ENCODE results near the gene STX4. TPM values are rescaled to one million over a fixed set of nuclear protein-coding genes. Genes with fewer than 3 reads are reported as not detected.

Gene STX4
- total and polyA plus RNA-seq, 9 of the 15 experiments (the other 6 are each of a cell fraction or from before 2014, with no cell fraction given): 3.2 to 48.0 (median 21.5) TPM

DNA sequence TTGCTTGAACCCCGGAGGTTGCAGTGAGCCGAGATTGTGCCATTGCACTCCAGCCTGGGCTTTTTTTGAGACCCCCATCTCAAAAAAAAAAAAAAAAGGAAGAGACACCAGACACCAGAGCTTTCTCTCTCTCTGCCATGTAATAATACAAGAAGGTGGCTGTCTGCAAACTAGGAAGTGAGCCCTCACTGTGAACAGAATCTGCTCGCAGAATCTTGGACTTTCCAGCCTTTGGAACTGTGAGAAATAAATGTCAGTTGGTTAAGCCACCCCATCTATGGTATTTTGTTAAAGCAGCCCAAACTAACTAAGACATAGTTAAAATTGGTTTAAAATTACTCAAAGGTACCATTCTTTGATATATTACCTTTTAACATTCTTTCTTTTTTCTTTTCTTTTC is 12.8 kb upstream of the STX4 start:
- H3K9ac ChIP-seq (ENCODE audit: insufficient read depth in 1 of 2, low read depth in 2 of 2, low read length in 2 of 2): no peak overlapping the region
- POLR2A ChIA-PET: interaction anchor here (1.1 kb wide), 1 partner anchor 16 kb away, joined by 4 read pairs; no protein-coding TSS in a partner anchor
- BruUV-seq (replicated peaks): no TSS peak
- H3K4me3 ChIP-seq: no peak overlapping the region
- ATAC-seq: no peak
- H3K36me3 ChIP-seq (ENCODE audit: control insufficient read depth, insufficient read depth, low read length): no peaks in the 10 kb centered on the region
- H3K27ac ChIP-seq (ENCODE audit: extremely low read depth, low read depth, low read length): no peak overlapping the region
- H4K20me1 ChIP-seq (replicated peaks; ENCODE audit: control insufficient read depth, insufficient read depth, low read length): no peaks in the 10 kb centered on the region
- FAIRE-seq: no peak
- TF ChIP-seq PML (IDR thresholded peaks at IDR 0.05; ENCODE audit: low read length): no peak
- no peak for TF ChIP-seq SETDB1 (IDR thresholded peaks at IDR 0.05; ENCODE audit: low read length)
- no peak for TF ChIP-seq ELF2 (CRISPR knock-in tag; IDR thresholded peaks at IDR 0.05)
- TF ChIP-seq CC2D1A (IDR thresholded peaks at IDR 0.05): no peak
- TF ChIP-seq ZNF77 (CRISPR knock-in tag; IDR thresholded peaks at IDR 0.05): no peak
- no peak for TF ChIP-seq ZNF76 (CRISPR knock-in tag; IDR thresholded peaks at IDR 0.05; ENCODE audit: borderline replicate concordance)
- TF ChIP-seq, protein P1, sequence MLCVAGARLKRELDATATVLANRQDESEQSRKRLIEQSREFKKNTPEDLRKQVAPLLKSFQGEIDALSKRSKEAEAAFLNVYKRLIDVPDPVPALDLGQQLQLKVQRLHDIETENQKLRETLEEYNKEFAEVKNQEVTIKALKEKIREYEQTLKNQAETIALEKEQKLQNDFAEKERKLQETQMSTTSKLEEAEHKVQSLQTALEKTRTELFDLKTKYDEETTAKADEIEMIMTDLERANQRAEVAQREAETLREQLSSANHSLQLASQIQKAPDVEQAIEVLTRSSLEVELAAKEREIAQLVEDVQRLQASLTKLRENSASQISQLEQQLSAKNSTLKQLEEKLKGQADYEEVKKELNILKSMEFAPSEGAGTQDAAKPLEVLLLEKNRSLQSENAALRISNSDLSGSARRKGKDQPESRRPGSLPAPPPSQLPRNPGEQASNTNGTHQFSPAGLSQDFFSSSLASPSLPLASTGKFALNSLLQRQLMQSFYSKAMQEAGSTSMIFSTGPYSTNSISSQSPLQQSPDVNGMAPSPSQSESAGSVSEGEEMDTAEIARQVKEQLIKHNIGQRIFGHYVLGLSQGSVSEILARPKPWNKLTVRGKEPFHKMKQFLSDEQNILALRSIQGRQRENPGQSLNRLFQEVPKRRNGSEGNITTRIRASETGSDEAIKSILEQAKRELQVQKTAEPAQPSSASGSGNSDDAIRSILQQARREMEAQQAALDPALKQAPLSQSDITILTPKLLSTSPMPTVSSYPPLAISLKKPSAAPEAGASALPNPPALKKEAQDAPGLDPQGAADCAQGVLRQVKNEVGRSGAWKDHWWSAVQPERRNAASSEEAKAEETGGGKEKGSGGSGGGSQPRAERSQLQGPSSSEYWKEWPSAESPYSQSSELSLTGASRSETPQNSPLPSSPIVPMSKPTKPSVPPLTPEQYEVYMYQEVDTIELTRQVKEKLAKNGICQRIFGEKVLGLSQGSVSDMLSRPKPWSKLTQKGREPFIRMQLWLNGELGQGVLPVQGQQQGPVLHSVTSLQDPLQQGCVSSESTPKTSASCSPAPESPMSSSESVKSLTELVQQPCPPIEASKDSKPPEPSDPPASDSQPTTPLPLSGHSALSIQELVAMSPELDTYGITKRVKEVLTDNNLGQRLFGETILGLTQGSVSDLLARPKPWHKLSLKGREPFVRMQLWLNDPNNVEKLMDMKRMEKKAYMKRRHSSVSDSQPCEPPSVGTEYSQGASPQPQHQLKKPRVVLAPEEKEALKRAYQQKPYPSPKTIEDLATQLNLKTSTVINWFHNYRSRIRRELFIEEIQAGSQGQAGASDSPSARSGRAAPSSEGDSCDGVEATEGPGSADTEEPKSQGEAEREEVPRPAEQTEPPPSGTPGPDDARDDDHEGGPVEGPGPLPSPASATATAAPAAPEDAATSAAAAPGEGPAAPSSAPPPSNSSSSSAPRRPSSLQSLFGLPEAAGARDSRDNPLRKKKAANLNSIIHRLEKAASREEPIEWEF (CRISPR knock-in tag; IDR thresholded peaks at IDR 0.05): no peak
- TF ChIP-seq TBP (optimal IDR thresholded peaks at IDR 0.05; ENCODE audit: low read depth, low read length): no peak
- TF ChIP-seq, protein P2, sequence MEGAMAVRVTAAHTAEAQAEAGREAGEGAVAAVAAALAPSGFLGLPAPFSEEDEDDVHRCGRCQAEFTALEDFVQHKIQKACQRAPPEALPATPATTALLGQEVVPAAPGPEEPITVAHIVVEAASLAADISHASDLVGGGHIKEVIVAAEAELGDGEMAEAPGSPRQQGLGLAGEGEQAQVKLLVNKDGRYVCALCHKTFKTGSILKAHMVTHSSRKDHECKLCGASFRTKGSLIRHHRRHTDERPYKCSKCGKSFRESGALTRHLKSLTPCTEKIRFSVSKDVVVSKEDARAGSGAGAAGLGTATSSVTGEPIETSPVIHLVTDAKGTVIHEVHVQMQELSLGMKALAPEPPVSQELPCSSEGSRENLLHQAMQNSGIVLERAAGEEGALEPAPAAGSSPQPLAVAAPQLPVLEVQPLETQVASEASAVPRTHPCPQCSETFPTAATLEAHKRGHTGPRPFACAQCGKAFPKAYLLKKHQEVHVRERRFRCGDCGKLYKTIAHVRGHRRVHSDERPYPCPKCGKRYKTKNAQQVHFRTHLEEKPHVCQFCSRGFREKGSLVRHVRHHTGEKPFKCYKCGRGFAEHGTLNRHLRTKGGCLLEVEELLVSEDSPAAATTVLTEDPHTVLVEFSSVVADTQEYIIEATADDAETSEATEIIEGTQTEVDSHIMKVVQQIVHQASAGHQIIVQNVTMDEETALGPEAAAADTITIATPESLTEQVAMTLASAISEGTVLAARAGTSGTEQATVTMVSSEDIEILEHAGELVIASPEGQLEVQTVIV (CRISPR knock-in tag; IDR thresholded peaks at IDR 0.05; ENCODE audit: borderline replicate concordance): no peak
- no peak for TF ChIP-seq ZSCAN32 (CRISPR knock-in tag; IDR thresholded peaks at IDR 0.05)
- TF ChIP-seq, protein P3, sequence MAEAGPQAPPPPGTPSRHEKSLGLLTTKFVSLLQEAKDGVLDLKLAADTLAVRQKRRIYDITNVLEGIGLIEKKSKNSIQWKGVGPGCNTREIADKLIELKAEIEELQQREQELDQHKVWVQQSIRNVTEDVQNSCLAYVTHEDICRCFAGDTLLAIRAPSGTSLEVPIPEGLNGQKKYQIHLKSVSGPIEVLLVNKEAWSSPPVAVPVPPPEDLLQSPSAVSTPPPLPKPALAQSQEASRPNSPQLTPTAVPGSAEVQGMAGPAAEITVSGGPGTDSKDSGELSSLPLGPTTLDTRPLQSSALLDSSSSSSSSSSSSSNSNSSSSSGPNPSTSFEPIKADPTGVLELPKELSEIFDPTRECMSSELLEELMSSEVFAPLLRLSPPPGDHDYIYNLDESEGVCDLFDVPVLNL (CRISPR knock-in tag; IDR thresholded peaks at IDR 0.05; ENCODE audit: low read depth): no peak
- TF ChIP-seq SPI1 (IDR thresholded peaks at IDR 0.05; ENCODE audit: borderline replicate concordance, low read depth, low read length): no peak
- no peak for TF ChIP-seq POLR2H (tag; IDR thresholded peaks at IDR 0.05; ENCODE audit: low read depth)
- TF ChIP-seq PRPF4 (IDR thresholded peaks at IDR 0.05; ENCODE audit: insufficient read depth, low read depth, low read length, poor library complexity, severe bottlenecking): no peak
- no peak for DNase-seq (ENCODE audit: extremely low read depth in 1 of 4, low spot score in 3 of 4)
- in situ Hi-C loops (cut with MboI): no loop called here
- intact Hi-C loops (cut with micrococcal nuclease): no loop called here
- 19% methylated on average over 3 of the region's 3 CpGs for WGBS (ENCODE audit: insufficient coverage, low coverage, missing lambda C conversion rate)
- no peaks in the 10 kb centered on the region for H3K79me2 ChIP-seq (ENCODE audit: control insufficient read depth, insufficient read depth, low read length)
- CTCF ChIA-PET (ENCODE audit: low intra/inter-chr PET ratio): no interaction called here
- H3K4me1 ChIP-seq (replicated peaks in 1 of 2; ENCODE audit: control insufficient read depth in 2 of 2, insufficient read depth in 2 of 2, low read length in 2 of 2): peaks cover 6 to 14% of the 10 kb centered on the region in 2 experiments; a peak in 3 of 5 replicates
- H3K9me3 ChIP-seq (replicated peaks; ENCODE audit: control insufficient read depth, insufficient read depth, low read depth, low read length): no peaks in the 10 kb centered on the region
- no peaks in the 10 kb centered on the region for H3K9me1 ChIP-seq (ENCODE audit: control insufficient read depth, insufficient read depth, low read length)
- no peaks in the 10 kb centered on the region for H3K27me3 ChIP-seq (ENCODE audit: control insufficient read depth in 2 of 2, insufficient read depth in 2 of 2, low read length in 2 of 2)
- no peak overlapping the region for H2AFZ ChIP-seq (ENCODE audit: low read depth, low read length)
- H3K4me2 ChIP-seq (ENCODE audit: insufficient read depth, low read length): no peak overlapping the region

Data from K562 (cell line).